Embryonic facial prominence (tissue), 1 donor: ENCODE data around the gene CCT6A.
A peak's percentile ranks its signal among the peaks of the same experiment; 100 is the strongest.
"Not testable (repeated sequence)": the region's sequence is repeated elsewhere in the genome, so short reads cannot be mapped to it uniquely, and the experiment has no call there.

Experiments used
- DNase-seq: peaks from one replicate; pipeline ENCODE4 v3.0.0-alpha.2; 2016; ENCODE audit errors: extremely low spot score

CCT6A gene

DNA sequence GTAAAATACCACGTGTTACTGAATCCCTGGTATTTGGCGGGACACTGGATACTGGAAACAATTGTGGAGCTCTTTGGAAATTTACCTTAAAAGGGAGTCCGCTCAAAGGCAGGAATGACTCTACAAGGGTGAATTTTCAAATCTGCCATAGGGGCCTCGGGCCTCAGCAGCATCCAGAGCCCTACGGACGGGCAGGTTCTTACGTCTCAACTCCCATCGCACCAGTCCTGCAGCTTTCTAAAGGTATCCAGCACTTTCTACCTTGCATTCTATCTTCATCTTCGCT lies 569 bp upstream of the CCT6A start:
- DNase-seq, result no peak

DNA sequence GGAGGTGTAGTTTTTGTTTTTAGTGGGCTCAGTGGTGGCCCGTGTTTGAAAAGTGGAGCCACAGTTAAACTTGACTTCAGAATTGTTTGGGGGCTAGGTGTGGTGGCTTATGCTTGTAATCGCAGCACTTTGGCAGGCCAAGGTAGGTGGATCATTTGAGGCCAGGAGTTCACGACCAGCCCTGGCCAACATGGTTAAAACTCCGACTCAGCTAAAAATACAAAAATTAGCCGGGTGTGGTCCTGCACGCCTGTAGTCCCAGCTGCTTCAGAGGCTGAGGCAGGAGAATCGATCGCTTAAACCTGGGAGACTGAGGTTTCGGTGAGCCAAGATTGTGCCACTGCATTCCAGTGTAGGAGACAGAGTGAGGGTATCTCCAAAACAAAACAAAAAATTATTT lies 1.8 kb downstream of the CCT6A start:
- DNase-seq, result no peak

DNA sequence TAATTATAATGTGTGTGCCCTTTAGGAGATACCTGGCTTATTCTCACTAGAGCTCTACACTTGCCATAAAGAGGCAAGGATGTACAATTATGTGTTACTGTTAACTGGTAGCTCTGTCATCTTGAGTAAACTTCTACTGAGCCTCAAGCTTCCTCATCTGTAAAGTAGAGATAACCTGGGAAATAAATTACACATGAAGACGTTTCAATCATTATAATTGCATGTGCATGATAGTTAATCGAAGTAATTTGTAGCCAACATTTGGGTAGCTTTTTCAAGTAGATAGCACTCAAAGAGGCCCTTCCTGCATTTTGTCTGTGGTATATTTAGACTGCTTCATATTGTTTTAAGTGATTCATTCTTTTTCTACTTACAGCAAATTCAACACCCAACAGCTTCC lies 2.4 kb downstream of the CCT6A start:
- no peak for DNase-seq

DNA sequence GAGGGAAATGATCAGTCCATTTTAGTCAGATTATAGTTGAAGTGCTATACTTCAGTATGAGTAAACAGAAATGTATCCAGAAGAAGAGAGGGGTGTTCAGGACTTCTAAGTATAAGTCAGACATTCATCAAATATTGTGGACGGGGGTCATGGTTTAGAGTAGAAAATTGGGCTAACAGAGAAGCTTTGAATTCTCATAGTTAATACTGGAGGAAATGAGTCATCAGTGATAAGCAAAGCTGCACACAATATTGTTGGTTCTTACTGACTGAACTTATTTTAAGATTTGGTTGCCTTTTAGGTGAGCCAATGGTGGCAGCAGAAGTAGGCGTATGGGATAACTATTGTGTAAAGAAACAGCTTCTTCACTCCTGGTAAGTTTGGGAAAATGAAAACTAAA lies 10.8 kb downstream of the CCT6A start:
- no peak for DNase-seq

DNA sequence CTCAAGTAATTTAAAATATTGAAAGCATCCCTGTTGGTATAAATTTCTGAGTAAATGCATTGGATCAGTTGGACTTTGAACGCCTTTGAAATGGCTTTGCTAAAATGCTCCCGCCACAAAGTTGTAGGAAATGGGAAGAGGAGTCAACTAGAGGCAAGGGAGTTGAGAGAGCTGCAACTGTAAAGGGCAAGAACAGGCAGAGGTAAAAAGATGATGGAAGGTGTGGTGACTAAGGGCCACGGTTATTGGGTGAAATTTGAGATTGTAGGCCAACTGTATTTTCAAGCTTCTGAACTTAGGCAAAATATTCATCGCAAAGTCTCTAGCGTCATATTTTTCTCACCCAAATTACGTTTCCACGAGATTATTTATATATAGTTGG lies 11.9 kb downstream of the CCT6A start:
- DNase-seq, result no peak

DNA sequence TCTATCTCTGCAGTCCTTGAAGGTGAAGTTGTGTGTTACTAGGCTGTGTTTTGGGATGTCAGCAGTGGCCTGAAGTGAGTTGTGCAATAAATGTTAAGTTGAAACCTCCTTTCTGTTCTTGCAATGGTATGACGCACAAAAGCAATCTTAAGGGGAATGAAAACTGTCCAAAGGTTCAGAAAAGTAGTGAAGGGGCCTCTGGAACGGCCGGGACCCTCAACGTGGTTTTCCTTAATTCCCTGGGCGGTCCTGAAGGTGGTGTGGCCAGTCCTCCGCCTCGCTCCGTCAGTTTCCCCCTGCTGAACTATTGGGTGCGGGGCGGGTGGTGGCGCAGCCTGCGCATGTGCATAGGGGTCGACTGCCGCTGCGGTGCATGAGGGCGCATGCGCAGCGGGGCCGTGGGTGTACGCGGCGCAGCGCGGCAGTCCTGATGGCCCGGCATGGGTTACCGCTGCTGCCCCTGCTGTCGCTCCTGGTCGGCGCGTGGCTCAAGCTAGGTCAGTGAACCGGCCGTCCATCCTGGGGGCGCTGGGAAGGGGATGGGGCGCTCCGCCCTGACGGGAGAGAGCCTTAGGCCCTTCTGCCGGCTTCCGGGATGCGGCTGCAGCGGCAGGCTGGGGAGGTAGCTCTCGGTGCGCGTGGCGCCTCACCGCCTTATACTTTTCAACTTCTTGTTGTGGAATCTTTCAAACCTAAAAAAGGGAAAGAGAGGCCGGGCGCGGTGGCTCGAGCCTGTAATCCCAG lies 12.5 kb downstream of the CCT6A start, which contains the start of gene SUMF2:
SUMF2 (plus strand) TSS at position 405 of the 744 bp plus-strand sequence; CDS start at position 431, 26 bp downstream.
- peak; percentile 68 for DNase-seq

DNA sequence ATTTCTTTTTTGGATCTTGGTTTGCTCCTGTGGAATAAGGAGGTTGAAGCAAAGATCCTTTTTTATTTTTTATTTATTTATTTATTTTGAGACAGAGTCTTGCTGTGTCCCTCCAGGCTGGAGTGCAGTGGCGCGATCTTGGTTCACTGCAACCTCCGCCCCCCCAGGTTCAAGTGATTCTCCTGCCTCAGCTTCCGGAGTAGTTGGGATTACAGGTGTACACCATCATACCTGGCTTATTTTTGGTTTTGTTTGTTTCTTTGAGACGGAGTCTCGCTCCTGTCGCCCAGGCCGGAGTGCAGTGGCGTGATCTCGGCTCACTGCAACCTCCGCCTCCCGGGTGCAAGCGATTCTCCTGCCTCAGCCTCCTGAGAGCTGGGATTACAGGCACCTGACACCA lies 14.8 kb downstream of the CCT6A start:
- not testable (repeated sequence) for DNase-seq

DNA sequence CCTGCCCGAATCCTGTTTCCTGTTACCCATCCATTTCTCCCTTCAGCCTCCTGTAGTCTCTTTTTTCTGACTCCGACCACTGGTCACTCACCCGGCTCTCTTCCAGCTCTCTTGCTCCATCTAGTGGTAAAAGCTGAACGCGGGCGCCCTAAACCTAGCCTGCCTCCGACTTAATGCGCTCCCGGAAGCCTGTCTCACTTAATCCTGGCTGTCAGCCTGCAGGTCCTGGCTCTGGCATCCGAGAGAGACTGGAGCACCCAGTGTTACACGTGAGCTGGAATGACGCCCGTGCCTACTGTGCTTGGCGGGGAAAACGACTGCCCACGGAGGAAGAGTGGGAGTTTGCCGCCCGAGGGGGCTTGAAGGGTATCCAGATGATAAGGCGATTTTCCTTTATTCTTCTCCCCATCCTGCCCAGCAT lies 22.8 kb downstream of the CCT6A start:
- DNase-seq, result peak; percentile 43

DNA sequence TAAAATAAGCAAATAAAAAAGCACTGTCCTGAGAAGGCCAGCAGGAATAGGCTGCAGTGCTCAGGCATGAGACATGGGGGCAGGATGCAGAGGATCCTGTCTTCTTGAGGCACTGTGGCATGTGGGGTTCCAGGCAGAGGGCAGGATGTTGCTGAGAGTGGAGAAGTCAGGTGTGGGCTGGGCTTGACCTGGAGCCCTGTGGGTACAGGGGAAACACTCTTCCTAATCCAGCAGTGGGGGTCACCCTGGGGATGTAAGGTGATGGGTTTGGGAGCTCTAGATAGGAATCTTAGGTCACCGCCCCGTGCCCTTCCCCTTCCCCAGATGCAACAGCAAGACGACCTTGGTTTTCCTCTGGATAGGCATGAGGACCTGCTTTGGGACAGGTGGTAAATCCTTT lies 26.1 kb downstream of the CCT6A start:
- DNase-seq, result no peak

DNA sequence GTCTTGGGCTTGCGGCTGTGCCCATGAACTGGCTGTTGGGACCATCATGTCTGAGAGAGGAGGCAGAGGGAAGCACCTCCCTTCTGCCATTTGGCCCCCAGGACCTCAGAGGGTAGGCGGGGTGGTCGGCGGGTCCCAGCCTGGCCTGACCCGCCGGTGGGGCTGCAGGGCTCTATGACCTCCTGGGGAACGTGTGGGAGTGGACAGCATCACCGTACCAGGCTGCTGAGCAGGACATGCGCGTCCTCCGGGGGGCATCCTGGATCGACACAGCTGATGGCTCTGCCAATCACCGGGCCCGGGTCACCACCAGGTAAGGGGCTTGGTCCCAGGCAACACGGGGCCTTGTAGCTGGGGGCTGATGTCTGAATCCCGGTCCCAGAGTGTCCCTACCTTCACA lies 26.6 kb downstream of the CCT6A start:
- no peak for DNase-seq

DNA sequence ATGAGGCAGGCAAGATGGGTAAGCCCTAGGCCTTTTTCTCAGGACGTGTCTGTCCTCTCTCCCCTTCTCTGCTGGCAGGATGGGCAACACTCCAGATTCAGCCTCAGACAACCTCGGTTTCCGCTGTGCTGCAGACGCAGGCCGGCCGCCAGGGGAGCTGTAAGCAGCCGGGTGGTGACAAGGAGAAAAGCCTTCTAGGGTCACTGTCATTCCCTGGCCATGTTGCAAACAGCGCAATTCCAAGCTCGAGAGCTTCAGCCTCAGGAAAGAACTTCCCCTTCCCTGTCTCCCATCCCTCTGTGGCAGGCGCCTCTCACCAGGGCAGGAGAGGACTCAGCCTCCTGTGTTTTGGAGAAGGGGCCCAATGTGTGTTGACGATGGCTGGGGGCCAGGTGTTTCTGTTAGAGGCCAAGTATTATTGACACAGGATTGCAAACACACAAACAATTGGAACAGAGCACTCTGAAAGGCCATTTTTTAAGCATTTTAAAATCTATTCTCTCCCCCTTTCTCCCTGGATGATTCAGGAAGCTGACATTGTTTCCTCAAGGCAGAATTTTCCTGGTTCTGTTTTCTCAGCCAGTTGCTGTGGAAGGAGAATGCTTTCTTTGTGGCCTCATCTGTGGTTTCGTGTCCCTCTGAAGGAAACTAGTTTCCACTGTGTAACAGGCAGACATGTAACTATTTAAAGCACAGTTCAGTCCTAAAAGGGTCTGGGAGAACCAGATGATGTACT lies 28.1 kb downstream of the CCT6A start:
- DNase-seq, result no peak

DNA sequence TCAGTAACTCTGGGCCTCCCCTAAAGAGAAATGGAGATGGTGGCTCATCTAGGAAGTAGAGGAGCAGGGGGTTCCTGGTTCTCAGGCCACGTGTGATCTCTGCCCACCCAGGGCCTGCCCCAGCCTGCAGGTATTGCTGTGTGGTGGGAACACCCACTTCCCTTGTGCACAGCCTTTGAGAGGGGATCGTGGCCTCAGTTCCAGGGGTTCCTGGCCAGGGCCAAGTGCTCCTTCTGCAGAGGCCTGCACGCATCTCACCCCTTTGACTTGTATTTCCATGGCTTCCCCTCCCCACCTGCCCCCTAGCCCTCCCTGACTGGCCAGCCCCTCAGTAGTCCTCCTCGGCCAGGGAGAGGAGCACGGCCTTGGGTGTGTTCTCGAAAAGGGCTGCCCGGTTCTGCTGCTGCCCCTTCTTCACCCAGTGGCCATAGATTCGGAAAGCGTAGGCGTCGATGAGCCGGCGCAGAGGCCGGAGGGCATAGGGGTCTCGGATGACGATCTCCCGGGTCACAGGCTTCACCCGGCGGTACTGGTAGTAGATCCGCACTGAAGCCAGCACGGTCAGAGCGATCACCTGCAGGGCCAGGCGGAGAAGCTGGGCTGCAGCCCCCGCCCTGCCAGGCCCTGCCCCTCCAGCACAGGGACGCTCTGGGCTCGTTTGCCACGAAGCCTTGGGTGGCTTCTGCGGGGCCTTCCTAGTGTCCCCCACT lies 29.3 kb downstream of the CCT6A start:
- DNase-seq, result not testable (repeated sequence)

DNA sequence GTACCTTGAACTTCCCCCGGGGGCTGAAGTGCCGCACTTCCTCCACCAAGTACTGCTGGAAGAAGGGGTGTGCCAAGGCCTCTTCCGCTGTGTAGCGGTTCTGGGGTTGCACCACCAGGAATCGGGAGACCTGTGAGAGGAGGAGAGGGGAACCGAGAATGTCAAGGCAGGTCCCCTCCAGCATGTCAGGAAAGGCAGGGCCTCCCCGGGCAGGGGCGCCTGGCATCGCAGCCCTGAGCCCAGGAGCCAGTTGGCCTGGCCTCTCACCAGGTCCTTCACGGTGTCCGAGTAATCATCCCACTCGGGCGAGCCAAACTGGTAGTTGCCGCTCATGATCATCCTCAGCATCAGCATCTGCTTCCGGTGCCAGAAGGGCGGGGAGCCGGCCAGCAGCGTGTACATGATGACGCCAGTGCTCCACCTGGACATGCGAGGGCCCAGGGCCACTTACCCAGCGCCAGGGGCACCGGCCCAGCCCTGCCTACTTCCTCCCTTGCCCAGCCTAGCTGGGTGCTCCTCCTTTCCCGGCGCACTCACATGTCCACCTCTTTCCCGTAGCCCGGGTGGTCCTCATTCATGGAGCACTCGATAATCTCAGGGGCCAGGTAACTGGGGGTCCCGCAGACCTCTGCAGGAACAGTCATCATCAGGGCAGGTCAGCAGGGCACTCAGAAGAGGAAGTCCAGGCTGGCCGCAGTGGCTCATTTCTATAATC lies 30.2 kb downstream of the CCT6A start:
- no peak for DNase-seq

DNA sequence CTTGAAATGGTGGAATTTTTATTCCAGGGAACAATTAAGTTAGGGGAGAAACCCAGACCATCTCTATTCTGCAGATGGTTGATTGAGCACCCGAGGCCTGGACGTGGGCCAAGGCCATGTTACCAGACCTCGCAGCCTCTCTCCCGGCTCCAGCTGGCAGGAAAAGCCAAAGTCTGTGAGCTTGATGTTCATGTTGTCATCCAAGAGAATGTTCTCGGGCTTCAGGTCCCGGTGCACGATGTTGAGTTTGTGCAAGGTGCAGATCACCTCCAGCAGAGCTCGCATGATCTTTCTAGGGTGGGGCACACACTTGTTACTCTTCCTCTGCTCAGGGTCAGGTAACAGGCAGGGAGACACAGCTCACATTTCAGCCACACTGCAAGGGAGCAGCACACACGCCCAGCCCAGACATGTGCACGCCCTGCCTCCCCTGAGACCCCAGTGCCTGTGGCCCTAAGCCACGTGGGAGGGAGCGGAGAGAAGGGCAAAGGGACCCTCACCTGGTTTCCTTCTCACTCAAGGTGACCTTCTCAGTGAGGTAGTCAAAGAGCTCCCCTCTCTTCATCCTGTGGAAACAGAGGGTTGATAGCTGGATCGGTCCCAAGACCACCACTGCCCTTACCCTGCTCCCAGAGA lies 31.7 kb downstream of the CCT6A start:
- no peak for DNase-seq

DNA sequence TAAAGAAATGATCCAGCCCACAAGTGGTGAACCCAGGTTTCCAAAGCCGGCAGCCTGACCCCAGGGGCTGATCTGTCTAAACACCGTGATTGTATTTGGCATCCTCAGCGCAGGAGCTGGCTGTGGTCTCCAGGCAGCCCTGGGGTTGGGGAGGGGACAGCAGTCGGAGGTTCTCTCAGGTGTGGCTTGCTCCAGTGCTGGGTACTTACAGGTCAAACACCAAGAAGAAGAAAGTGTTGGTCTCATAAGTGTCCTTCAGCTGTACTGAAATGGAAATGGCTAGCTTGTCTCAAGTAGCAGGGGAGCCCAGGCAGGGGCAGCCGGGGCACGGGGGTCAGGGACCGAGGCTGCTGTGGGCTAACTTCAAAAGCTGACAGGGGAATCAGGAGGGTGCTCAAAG lies 35.2 kb downstream of the CCT6A start:
- no peak for DNase-seq

DNA sequence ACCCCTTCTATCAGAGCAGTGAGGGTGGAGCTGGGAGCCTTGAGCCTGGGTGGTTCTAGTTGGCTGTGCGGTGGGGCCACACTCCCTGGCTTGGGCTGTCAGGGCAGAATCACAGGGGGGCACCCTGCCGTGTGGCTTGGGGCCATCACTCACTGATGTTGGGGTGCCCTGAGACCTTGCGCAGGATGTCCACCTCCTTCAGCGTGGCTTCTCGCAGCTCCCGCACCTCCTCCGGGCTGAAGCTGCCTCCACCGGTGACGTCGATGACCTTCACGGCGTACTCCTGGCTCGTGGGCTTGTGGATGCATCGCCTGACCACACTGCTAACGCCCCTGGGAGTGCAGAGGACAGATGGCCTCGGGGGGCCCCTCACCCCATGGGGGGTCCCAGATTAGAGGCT lies 35.9 kb downstream of the CCT6A start:
- DNase-seq, result no peak

DNA sequence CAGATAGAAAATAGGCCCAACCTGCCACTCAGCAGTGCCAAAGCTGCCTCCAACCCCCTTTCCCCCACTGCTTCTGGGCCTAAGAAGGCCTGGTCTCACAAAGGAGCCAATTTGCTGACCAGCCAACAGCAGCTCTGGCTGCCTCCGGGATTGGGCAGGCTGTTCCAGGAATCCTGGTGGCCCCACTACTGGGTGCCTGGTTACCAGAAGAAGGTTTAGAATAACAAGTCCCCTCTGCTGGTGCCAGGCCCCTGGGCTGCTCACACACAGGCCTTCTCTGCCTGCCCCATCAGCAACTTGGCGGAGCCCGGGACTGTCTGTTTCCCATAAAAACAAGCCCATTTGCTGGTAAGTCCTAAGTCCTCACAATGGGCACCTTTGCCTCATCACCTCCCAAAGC lies 40.0 kb downstream of the CCT6A start:
- DNase-seq, result no peak

DNA sequence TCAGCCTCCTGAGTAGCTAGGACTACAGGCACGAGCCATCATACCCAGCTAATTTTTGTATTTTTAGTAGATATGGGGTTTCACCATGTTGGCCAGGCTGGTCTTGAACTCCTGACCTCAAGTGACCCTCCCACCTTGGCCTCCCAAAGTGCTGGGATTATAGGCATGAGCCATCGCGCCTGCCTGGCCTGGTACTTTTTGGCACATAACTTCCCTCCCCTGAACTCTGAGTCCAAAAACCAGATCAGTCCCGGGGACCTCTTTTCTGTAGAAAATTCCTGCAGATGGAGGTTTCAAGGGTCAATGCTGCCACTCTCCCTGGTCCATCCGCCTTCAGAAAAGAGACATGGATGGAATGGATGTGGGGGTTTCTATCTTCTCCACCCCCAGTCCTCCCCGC lies 40.8 kb downstream of the CCT6A start:
- not testable (repeated sequence) for DNase-seq

DNA sequence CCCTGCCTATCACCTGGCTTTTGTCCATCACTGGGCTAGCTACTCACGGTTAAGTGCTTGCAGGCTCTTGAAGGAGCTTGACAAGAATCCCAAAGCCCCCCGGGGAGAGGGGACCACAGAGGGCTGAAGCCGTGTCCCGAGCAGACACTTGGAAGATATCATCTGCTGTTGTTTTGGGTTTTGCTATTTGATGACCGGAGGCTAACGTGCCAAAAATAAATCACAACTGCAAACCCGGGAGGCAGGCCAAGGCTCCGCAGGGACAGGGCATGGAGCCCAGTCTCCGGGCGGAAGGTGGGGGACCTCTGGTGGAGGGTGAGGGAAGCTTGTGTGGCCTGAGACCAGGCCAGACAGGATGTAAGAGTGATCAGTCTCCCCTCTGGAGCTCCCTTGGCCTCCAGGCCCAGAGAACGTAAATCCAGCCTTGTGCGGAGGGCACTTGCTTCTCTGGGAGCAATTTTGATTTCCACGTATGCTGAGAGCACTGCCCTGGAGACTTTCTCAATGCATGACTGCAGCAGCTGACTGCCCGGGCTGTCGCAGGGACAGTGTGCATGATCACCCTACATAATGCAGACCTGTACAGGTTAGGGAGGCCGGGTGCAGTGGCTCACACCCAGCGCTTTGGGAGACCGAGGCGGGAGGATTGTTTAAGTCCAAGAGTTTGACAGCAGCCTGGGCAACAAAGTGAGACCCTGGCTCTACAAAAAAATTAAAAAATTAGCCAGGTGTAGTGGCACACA lies 41.4 kb downstream of the CCT6A start, which contains the start of gene PHKG1:
PHKG1 (minus strand) TSS at position 164 of the 743 bp plus-strand sequence. CDS start 4,011 bp downstream, outside the sequence.
- DNase-seq, result no peak

DNA sequence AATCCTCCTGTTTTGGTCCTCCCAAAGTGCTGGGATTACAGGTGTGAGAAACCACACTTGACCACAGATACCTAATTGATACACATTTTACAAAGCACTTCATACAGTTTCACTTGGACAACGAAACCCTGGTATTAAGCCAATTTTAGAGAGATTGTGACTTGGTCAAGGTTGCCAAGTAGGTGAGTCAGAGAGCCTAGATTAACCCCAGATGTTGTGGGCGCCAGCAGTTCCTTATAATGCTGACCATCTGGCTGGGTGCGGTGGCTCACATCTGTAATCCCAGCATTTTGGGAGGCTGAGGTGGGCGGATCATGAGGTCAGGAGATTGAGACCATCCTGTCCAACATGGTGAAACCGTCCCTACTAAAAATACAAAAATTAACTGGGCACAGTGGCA lies 46.1 kb downstream of the CCT6A start:
- no peak for DNase-seq
